Measurements from ENCODE around the gene BAG1.

The BAG1 gene

GRCh38 chr9:33255014-33255413, 9.5 kb downstream of the BAG1 start:
- Mint-ChIP-seq H3K27ac (peak overlapping the region; percentile 61), H3K4me1 (no peaks in the 10 kb centered on the region), H3K4me3 (no peak overlapping the region), H3K27me3 (ENCODE audit: low read depth, poor library complexity) (peaks cover 3% of the 10 kb centered on the region), H3K9me3 (no peaks in the 10 kb centered on the region), H3K36me3 (ENCODE audit: low read depth) (peaks cover 70% of the 10 kb centered on the region)
- no peak for TF ChIP-seq CTCF (IDR thresholded peaks at IDR 0.05)
- DNase-seq: no peak

- DNase-seq: no peak
- no peak for TF ChIP-seq CTCF (IDR thresholded peaks at IDR 0.05)
- H3K4me1 Mint-ChIP-seq: no peaks in the 10 kb centered on the region
- no peaks in the 10 kb centered on the region for H3K9me3 Mint-ChIP-seq
- peaks cover 66% of the 10 kb centered on the region for H3K36me3 Mint-ChIP-seq (ENCODE audit: low read depth)
- H3K27me3 Mint-ChIP-seq (ENCODE audit: low read depth, poor library complexity): peaks cover 3% of the 10 kb centered on the region
- no peak overlapping the region for H3K4me3 Mint-ChIP-seq
- peak overlapping the region; percentile 59 for H3K27ac Mint-ChIP-seq
Measured at GRCh38 chr9:33254211-33254610, 10.3 kb downstream of the BAG1 start.

- H3K9me3 Mint-ChIP-seq: no peaks in the 10 kb centered on the region
- TF ChIP-seq CTCF (IDR thresholded peaks at IDR 0.05): no peak
- DNase-seq: no peak
- peaks cover 3% of the 10 kb centered on the region for H3K27me3 Mint-ChIP-seq (ENCODE audit: low read depth, poor library complexity)
- H3K36me3 Mint-ChIP-seq (ENCODE audit: low read depth): peaks cover 42% of the 10 kb centered on the region
- H3K4me3 Mint-ChIP-seq: no peak overlapping the region
- no peaks in the 10 kb centered on the region for H3K4me1 Mint-ChIP-seq
- peak overlapping the region; percentile 80 for H3K27ac Mint-ChIP-seq
Measured at GRCh38 chr9:33250458-33250995, 14.0 kb downstream of the BAG1 start.

- no peak for DNase-seq
- Mint-ChIP-seq H3K27ac (no peak overlapping the region), H3K9me3 (no peaks in the 10 kb centered on the region), H3K4me3 (no peak overlapping the region), H3K27me3 (ENCODE audit: low read depth, poor library complexity) (peaks cover 3% of the 10 kb centered on the region), H3K36me3 (ENCODE audit: low read depth) (peaks cover 41% of the 10 kb centered on the region), H3K4me1 (no peaks in the 10 kb centered on the region)
- TF ChIP-seq CTCF (IDR thresholded peaks at IDR 0.05): no peak
Measured at GRCh38 chr9:33249983-33250382, 14.5 kb downstream of the BAG1 start.

GRCh38 chr9:33249087-33249658, 15.3 kb downstream of the BAG1 start:
- DNase-seq: no peak
- Mint-ChIP-seq H3K4me3 (no peak overlapping the region), H3K4me1 (no peaks in the 10 kb centered on the region), H3K36me3 (ENCODE audit: low read depth) (peaks cover 33% of the 10 kb centered on the region), H3K27me3 (ENCODE audit: low read depth, poor library complexity) (peaks cover 3% of the 10 kb centered on the region), H3K27ac (no peak overlapping the region), H3K9me3 (no peaks in the 10 kb centered on the region)
- TF ChIP-seq CTCF (IDR thresholded peaks at IDR 0.05): no peak

GRCh38 chr9:33248606-33249005, 15.9 kb downstream of the BAG1 start:
- H3K27me3 Mint-ChIP-seq (ENCODE audit: low read depth, poor library complexity): peaks cover 3% of the 10 kb centered on the region
- H3K4me3 Mint-ChIP-seq: no peak overlapping the region
- no peak overlapping the region for H3K27ac Mint-ChIP-seq
- H3K9me3 Mint-ChIP-seq: no peaks in the 10 kb centered on the region
- TF ChIP-seq CTCF (IDR thresholded peaks at IDR 0.05): no peak
- H3K4me1 Mint-ChIP-seq: no peaks in the 10 kb centered on the region
- H3K36me3 Mint-ChIP-seq (ENCODE audit: low read depth): peaks cover 29% of the 10 kb centered on the region
- DNase-seq: no peak
